Measurements from ENCODE around the gene MAGI2. TPM values are rescaled to one million over a fixed set of nuclear protein-coding genes. Genes with fewer than 3 reads are reported as not detected.

MAGI2 gene
- polyA plus RNA-seq, 3 donors, result 0.03 to 0.11 TPM; not detected in 1

- Histone ChIP-seq H3K9me3 (replicated peaks in 1 of 2; ENCODE audit: control insufficient read depth in 1 of 2, insufficient read depth in 1 of 2, low read length in 2 of 2) (no peaks in the 10 kb centered on the region), H3K4me2 (replicated peaks; ENCODE audit: extremely low read depth, low read length, poor library complexity, severe bottlenecking) (no peak overlapping the region), H3K27ac (ENCODE audit: low read depth in 1 of 2, low read length in 2 of 2) (no peak overlapping the region), H3K36me3 (replicated peaks in 1 of 2; ENCODE audit: control insufficient read depth in 1 of 2, insufficient read depth in 2 of 2, low read length in 2 of 2) (no peaks in the 10 kb centered on the region), H2AFZ (ENCODE audit: insufficient read depth, low read depth, low read length, poor library complexity, severe bottlenecking) (no peak overlapping the region), H3K4me1 (ENCODE audit: control insufficient read depth in 1 of 2, insufficient read depth in 2 of 2, low read length in 2 of 2) (no peaks in the 10 kb centered on the region), H4K20me1 (ENCODE audit: insufficient read depth, low read length) (no peaks in the 10 kb centered on the region), H3K4me3 (replicated peaks in 1 of 3; ENCODE audit: low read depth in 2 of 3, low read length in 3 of 3) (no peak overlapping the region), H3K27me3 (ENCODE audit: control insufficient read depth in 2 of 2, insufficient read depth in 2 of 2, low read length in 2 of 2) (peaks cover 0 to 5% of the 10 kb centered on the region in 2 donors), H3K9ac (ENCODE audit: insufficient read depth, low read length, poor library complexity, severe bottlenecking) (no peak overlapping the region), H3K79me2 (ENCODE audit: insufficient read depth, low read length) (no peaks in the 10 kb centered on the region)
- Mint-ChIP-seq H3K4me1 (no peaks in the 10 kb centered on the region), H3K4me3 (no peak overlapping the region), H3K36me3 (no peaks in the 10 kb centered on the region), H3K27ac (no peak overlapping the region), H3K27me3 (ENCODE audit: low read depth in 3 of 3) (peaks cover 4 to 7% (median 7%) of the 10 kb centered on the region in 3 donors), H3K9me3 (no peaks in the 10 kb centered on the region)
- no peak for TF ChIP-seq CTCF (IDR thresholded peaks at IDR 0.05)
- intact Hi-C loops (cut with micrococcal nuclease), result loop anchor here in 1 of 2 donors (10.0 kb wide), 1 partner anchor 1998 kb away; no protein-coding TSS in a partner anchor
- DNase-seq, result no peak
- whole genome bisulfite sequencing (ENCODE audit: insufficient coverage), result no CpG with 5 or more reads among the region's 5 CpGs
Measured at GRCh38 chr7:78026492-78026891, 1427.0 kb downstream of the MAGI2 start.

GRCh38 chr7:78024591-78024990 is 1428.9 kb downstream of the MAGI2 start:
- Histone ChIP-seq H3K4me3 (replicated peaks in 1 of 3; ENCODE audit: low read depth in 2 of 3, low read length in 3 of 3) (no peak overlapping the region), H2AFZ (ENCODE audit: insufficient read depth, low read depth, low read length, poor library complexity, severe bottlenecking) (no peak overlapping the region), H4K20me1 (ENCODE audit: insufficient read depth, low read length) (no peaks in the 10 kb centered on the region), H3K9ac (ENCODE audit: insufficient read depth, low read length, poor library complexity, severe bottlenecking) (no peak overlapping the region), H3K79me2 (ENCODE audit: insufficient read depth, low read length) (no peaks in the 10 kb centered on the region), H3K9me3 (replicated peaks in 1 of 2; ENCODE audit: control insufficient read depth in 1 of 2, insufficient read depth in 1 of 2, low read length in 2 of 2) (no peaks in the 10 kb centered on the region), H3K36me3 (replicated peaks in 1 of 2; ENCODE audit: control insufficient read depth in 1 of 2, insufficient read depth in 2 of 2, low read length in 2 of 2) (no peaks in the 10 kb centered on the region), H3K27me3 (ENCODE audit: control insufficient read depth in 2 of 2, insufficient read depth in 2 of 2, low read length in 2 of 2) (peaks cover 2 to 5% of the 10 kb centered on the region in 2 donors), H3K4me2 (replicated peaks; ENCODE audit: extremely low read depth, low read length, poor library complexity, severe bottlenecking) (no peak overlapping the region), H3K4me1 (ENCODE audit: control insufficient read depth in 1 of 2, insufficient read depth in 2 of 2, low read length in 2 of 2) (peaks cover 5 to 9% of the 10 kb centered on the region in 2 donors), H3K27ac (ENCODE audit: low read depth in 1 of 2, low read length in 2 of 2) (no peak overlapping the region)
- H3K9me3 Mint-ChIP-seq, result peaks cover 0 to 3% (median 0%) of the 10 kb centered on the region in 7 donors
- H3K27me3 Mint-ChIP-seq (ENCODE audit: low read depth in 3 of 3), result peaks cover 3 to 11% (median 11%) of the 10 kb centered on the region in 3 donors
- peaks cover 11% of the 10 kb centered on the region for H3K4me1 Mint-ChIP-seq
- TF ChIP-seq CTCF (IDR thresholded peaks at IDR 0.05), result no peak
- intact Hi-C loops (cut with micrococcal nuclease), result loop anchor here in 1 of 2 donors (10.0 kb wide), 1 partner anchor 2000 kb away; no protein-coding TSS in a partner anchor
- H3K27ac Mint-ChIP-seq, result no peak overlapping the region
- DNase-seq, result no peak
- H3K4me3 Mint-ChIP-seq, result no peak overlapping the region
- no CpG with 5 or more reads among the region's 2 CpGs for WGBS (ENCODE audit: insufficient coverage)
- no peaks in the 10 kb centered on the region for H3K36me3 Mint-ChIP-seq

All from CD14-positive monocyte (primary cell).